Motor neuron (in vitro differentiated cells): ENCODE results near the gene DRC3. TPM values are rescaled to one million over a fixed set of nuclear protein-coding genes. Genes with fewer than 3 reads are reported as not detected.
A peak's percentile ranks its signal among the peaks of the same experiment; 100 is the strongest.

Experiments
- ATAC-seq, 8 experiments: fragments of 200-7000 bp; cut with Tn5 transposase; replicated peaks in 6 of 8; 2 replicates each; pipeline ENCODE4 v1.8.0; 2021; ENCODE audit warnings: mild to moderate bottlenecking in 8 of 8, moderate library complexity in 8 of 8
- H3K27ac ChIP-seq, 2 donors: fragments of 250-450 bp; sonication (Bioruptor Pico); 2 replicates each; pipeline ENCODE4 v1.9.0; 2021; ENCODE audit warnings: antibody characterized with exemption in 2 of 2, mild to moderate bottlenecking in 2 of 2, moderate library complexity in 1 of 2
- H3K4me1 ChIP-seq, 2 donors: fragments of 250-450 bp; sonication (Bioruptor Pico); replicated peaks in 1 of 2; 2 replicates each; pipeline ENCODE4 v1.6.1; 2021; ENCODE audit warnings: antibody characterized with exemption in 2 of 2, mild to moderate bottlenecking in 2 of 2, moderate library complexity in 1 of 2
- H3K4me3 ChIP-seq, 5 donors: fragments of 250-450 bp; sonication (Bioruptor Pico); 2 replicates each; pipeline ENCODE4 v1.9.0; 2021; ENCODE audit warnings: antibody characterized with exemption in 5 of 5, mild to moderate bottlenecking in 5 of 5, moderate library complexity in 4 of 5
- WGBS, 10 experiments: fragments of 450-650 bp; shearing (Covaris generic); methylation state at CpG; one replicate each; pipeline ENCODE4 v1.0.0; 2022; 5-methylcytosine and 5-hydroxymethylcytosine counted together
- in situ Hi-C, 9 experiments: fragments of 400-800 bp; cut with MboI; loops; one replicate each; pipeline ENCODE4 v1.15.0; 2021; ENCODE audit warnings: low sequenced_read_pairs in 9 of 9, low pct_unique_long_range_greater_than_20kb in 2 of 9; ENCODE audit not compliant: unreplicated experiment in 9 of 9
- total RNA-seq, 8 experiments: library from RNA; unstranded; fragments of 300-600 nt; gene quantifications; 2 replicates each; pipeline versions ENCODE4 v1.2.3 to v1.2.4, GENCODE V29; 2022

Gene DRC3
- total RNA-seq, 8 experiments from 2014 or later, result 2.2 to 31.4 (median 5.8) TPM

DNA sequence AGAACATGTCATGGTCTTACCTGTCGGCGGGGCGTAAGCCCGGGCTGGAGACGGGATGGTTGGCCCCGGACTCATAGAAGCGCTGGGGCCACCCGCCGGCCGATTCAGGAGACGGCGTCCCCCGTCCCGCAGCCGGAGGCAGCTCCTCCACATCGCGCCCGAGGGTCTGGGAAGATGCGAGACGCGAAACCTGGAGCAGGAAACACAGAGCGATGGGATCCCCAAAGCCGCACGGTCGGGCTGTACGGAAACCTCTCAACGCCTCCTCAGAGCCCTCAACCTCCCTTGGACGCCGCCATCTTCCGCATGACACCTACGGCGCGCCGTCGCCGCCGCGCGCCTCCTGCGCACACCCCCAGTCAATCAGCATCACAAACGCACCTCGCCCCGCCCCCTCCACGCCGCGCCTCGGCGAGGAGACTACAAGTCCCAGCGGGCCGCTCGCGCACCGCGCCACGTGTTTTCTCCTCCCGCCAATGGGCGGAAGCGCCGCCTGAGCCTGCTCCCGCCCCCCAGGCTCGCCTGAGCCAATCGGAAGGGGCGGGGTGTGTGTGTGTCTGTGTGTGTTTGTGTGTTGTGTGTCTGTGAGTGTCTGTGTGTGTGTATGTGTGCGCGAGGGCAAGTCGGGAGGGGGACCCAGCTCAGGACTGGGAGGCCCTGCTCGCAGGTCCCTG lies 66.3 kb downstream of the DRC3 start, which contains the start of the genes ATPAF2 and GID4:
Gene ATPAF2, minus strand, starts transcription at position 308 of the 674 bp plus-strand sequence. Its CDS starts 155 bp downstream, at position 153.
Gene GID4, plus strand, starts transcription at position 548 of the 674 bp plus-strand sequence. Its CDS starts 57 bp downstream, at position 605.
- in situ Hi-C loops, result loop anchor here in 6 of 9 experiments (10.0 to 25.0 kb wide), 4 partner anchors 144 to 677 kb away; partner anchors contain the start of gene RAI1 (in 4 of the 6)
- H3K27ac ChIP-seq, result peak within 1 kb of the TSS; percentile 44 to 65

DNA sequence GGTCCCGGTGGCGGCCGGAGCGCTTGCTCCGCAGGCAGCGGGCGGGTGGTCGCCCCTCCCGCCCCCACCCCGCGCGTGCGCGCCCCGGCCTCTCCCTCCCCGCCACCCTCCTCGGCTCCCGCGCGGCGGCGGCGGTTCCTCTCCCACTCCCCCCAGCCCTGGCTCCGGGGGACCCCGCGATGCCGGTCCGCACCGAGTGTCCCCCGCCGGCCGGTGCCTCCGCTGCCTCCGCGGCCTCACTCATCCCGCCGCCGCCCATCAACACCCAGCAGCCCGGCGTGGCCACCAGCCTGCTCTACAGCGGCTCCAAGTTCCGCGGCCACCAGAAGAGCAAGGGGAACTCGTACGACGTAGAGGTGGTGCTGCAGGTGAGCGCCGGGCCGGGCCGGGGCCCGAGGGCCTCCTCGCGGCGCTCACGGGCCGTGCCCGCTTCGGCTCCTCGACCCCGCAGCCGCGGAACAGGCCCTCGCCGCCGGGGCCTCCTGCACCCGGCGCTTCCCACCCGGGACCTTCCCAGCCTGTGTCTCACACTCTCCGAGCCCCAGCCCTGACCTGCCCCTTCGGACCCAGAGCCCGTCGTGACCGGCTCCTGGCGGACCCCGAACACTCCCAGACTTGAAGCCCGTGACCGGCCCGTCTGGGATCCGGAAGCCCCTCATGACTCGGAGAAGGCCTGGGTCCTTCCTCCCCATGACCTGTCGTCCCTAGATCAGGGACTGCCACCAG lies 67.0 kb downstream of the DRC3 start:
- Histone ChIP-seq H3K4me3 (peak overlapping the region; percentile 52 to 82 (median 57)), H3K4me1 (peaks cover 13 to 16% of the 10 kb centered on the region in 2 donors), H3K27ac (peak overlapping the region; percentile 28 to 65)
- in situ Hi-C loops, result loop anchor here in 6 of 9 experiments (10.0 to 25.0 kb wide), 4 partner anchors 145 to 677 kb away; partner anchors contain the start of gene RAI1 (in 4 of the 6)
- WGBS, 10 experiments, result 0% methylated on average over 2 to 5 of the region's 81 CpGs; no CpG with 5 or more reads in 7 of the 10 experiments
- ATAC-seq, result peak in 6 of 8 experiments; percentile 3 to 57 (median 22)

More for the DNA sequence above, 66.3 kb downstream of the DRC3 start, which contains the start of the genes ATPAF2 and GID4:
- ATAC-seq, result peak; percentile 86 to 93 (median 90)
- 0 to 7% (median 2%) methylated on average over 3 to 37 of the region's 67 CpGs; no CpG with 5 or more reads in 6 of the 10 experiments for WGBS, 10 experiments
- peaks cover 13 to 16% of the 10 kb centered on the region in 2 donors for H3K4me1 ChIP-seq
- peak within 1 kb of the TSS; percentile 52 to 82 (median 57) for H3K4me3 ChIP-seq

DNA sequence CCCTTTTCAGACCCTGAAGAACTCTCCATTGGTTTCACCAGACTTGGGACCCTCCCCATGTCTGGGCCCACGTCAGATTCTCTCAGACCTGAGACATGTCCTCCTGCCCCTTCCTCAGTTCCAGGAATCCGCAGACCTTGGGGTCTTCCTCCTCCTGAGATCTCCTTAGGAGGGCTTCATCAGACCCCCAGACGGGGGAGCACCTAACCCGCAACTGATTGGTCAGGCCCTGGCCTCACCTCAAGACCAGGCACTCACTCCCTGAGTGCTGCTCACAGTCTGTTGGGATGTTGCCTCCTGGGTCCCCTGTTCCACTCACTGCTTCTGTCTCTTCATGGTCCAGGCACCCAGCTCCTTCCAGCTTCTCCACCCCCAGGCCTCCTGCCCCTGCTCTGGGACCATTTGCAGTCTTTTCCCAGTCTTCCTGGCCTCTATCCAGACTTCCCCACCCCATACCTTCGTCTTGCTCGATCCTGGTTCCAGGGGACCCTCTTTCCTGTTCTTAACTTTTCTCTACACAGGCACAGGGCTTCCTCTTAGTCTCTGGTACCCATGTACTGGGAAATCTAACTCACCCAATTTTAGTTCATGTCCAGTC lies 67.7 kb downstream of the DRC3 start:
- 5 to 83% (median 47%) methylated on average over 2 to 3 of the region's 6 CpGs; no CpG with 5 or more reads in 5 of the 10 experiments for WGBS, 10 experiments
- Histone ChIP-seq H3K4me3 (peak overlapping the region; percentile 52 to 82 (median 57)), H3K4me1 (peaks cover 13 to 16% of the 10 kb centered on the region in 2 donors), H3K27ac (no peak overlapping the region)
- in situ Hi-C loops, result loop anchor here in 5 of 9 experiments (25.0 kb wide), 3 partner anchors 153 to 678 kb away; partner anchors contain the start of gene RAI1 (in 4 of the 5)
- ATAC-seq, result no peak

DNA sequence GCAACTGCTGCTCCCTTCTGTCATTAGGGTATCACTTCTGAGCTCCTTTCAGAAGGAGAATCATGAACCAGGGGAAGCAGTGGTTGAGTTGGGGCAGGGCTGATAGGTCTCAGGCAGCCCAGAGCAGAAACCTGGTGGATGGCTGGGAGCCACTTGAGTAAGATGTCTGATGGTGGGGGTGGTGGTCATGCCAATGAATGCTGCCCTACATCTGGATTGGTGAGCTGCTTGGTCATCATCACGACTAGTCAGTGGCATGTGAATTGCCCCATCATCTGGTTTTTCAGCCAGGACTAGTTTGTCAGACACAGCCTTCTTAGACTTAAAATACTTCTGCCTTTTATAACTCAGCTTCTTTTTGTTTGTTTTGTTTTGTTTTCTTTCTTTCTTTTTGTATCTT lies 69.1 kb downstream of the DRC3 start:
- H3K27ac ChIP-seq, result no peak overlapping the region
- no peak overlapping the region for H3K4me3 ChIP-seq
- 10 to 86% (median 57%) methylated on average over 1 of the region's 1 CpG; no CpG with 5 or more reads in 3 of the 10 experiments for WGBS, 10 experiments
- in situ Hi-C loops, result loop anchor here in 5 of 9 experiments (25.0 kb wide), 3 partner anchors 154 to 679 kb away; partner anchors contain the start of gene RAI1 (in 4 of the 5)
- H3K4me1 ChIP-seq, result peaks cover 13 to 16% of the 10 kb centered on the region in 2 donors
- ATAC-seq, result no peak

DNA sequence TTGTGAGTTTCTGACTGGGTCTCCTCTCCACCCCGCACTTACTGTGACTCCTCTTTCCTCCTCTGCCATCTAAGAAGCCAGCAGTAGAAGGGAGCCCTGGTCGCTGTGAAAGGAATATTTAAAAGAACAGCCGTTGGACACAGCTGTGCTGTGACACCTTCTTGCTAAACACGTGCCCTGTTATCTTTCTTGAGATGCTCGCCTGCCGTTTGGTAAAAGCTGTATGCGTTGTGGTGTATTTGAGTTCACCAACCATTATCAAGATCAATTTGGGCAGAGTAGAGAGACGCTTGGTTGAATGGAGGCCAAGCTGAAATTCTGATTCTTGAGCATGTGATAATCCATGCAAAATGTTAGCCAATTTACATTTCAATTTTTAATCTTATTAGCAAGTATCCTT lies 70.3 kb downstream of the DRC3 start:
- no peak overlapping the region for H3K27ac ChIP-seq
- H3K4me3 ChIP-seq, result no peak overlapping the region
- WGBS, 10 experiments, result 60 to 97% (median 87%) methylated on average over 2 to 5 of the region's 8 CpGs; no CpG with 5 or more reads in 1 of the 10 experiments
- in situ Hi-C loops, result loop anchor here in 5 of 9 experiments (25.0 kb wide), 3 partner anchors 156 to 681 kb away; partner anchors contain the start of gene RAI1 (in 4 of the 5)
- H3K4me1 ChIP-seq, result peaks cover 11 to 12% of the 10 kb centered on the region in 2 donors
- ATAC-seq, result no peak

DNA sequence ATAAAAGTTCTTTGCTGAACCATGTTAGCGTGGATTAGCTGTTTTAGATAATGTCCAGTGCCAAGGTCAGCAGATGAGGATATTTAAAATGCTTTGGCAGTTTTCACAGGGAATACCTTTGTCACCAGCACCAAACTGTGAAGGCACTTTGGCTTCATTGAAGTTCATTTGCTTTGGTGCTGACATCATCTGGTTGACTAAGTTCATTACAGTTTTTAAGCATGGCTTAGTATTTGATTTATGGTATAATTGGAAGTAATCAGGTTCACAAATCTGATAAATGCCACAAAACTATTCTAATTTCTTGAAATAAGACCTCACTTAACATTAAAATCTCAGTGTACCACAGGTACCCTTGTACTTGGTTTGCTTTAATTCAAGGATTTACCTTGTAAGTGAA lies 70.8 kb downstream of the DRC3 start:
- ATAC-seq, result no peak
- no peak overlapping the region for H3K4me3 ChIP-seq
- no peak overlapping the region for H3K27ac ChIP-seq
- 30 to 100% (median 93%) methylated on average over 1 of the region's 1 CpG; no CpG with 5 or more reads in 4 of the 10 experiments for WGBS, 10 experiments
- peaks cover 8 to 10% of the 10 kb centered on the region in 2 donors for H3K4me1 ChIP-seq
- in situ Hi-C loops, result loop anchor here in 5 of 9 experiments (25.0 kb wide), 3 partner anchors 156 to 681 kb away; partner anchors contain the start of gene RAI1 (in 4 of the 5)

DNA sequence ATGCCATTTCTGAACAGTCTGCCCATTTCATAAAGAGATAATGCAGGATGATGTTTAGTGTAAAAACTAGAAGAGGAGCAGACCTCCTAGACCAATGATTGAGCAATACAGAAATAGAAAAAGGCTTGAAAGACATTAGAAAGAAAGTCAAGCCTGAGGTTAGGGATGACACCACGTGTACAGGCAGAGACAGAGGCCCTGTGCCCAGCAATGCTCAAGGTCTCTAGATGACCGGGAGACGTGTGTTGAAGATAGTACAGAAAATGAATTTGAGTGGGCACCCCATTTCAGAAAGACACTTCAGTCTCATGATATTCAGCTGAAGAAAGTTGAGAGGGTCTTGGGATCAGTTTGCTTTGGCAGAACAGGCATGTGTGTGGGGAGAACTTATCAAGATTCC lies 71.9 kb downstream of the DRC3 start:
- Histone ChIP-seq H3K4me1 (peaks cover 8 to 10% of the 10 kb centered on the region in 2 donors), H3K27ac (no peak overlapping the region), H3K4me3 (no peak overlapping the region)
- in situ Hi-C loops, result loop anchor here in 5 of 9 experiments (25.0 kb wide), 3 partner anchors 157 to 682 kb away; partner anchors contain the start of gene RAI1 (in 4 of the 5)
- 75 to 100% (median 86%) methylated on average over 1 to 3 of the region's 3 CpGs; no CpG with 5 or more reads in 7 of the 10 experiments for WGBS, 10 experiments
- no peak for ATAC-seq

DNA sequence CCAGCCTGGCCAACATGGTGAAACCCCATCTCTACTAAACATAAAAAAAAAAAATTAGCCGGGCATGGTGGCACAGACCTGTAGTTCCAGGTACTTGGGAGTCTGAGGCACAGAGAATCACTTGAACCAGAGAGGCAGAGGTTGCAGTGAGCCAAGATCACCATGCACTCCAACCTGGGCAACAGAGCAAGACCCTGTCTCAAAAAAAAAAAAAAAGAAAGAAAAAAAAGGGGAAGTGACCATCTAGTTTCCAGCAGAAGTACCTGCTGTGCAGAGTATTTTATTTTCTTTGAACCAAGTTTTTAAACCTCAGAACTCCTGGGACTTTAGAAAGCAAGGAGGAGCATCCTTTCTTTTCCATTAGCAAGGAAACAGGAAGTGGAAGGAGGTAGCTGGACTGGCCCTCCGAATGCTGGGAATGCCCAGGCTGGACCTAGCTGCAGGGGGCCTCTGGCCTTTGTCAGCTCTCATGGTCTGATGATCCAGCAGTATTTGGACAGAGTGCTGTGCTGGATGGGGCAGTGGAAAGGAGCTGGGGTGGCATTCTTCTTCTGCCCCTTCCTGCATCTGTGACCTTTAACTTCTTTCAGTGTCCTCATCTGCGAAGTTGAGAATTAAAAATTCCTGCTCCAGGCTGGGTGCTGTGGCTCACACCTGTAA lies 73.2 kb downstream of the DRC3 start:
- WGBS, 10 experiments, result 75 to 100% (median 100%) methylated on average over 1 to 2 of the region's 3 CpGs; no CpG with 5 or more reads in 1 of the 10 experiments
- Histone ChIP-seq H3K27ac (no peak overlapping the region), H3K4me3 (no peak overlapping the region), H3K4me1 (peaks cover 2 to 3% of the 10 kb centered on the region in 2 donors)
- in situ Hi-C loops, result loop anchor here in 5 of 9 experiments (25.0 kb wide), 3 partner anchors 159 to 684 kb away; partner anchors contain the start of gene RAI1 (in 4 of the 5)
- ATAC-seq, result no peak

DNA sequence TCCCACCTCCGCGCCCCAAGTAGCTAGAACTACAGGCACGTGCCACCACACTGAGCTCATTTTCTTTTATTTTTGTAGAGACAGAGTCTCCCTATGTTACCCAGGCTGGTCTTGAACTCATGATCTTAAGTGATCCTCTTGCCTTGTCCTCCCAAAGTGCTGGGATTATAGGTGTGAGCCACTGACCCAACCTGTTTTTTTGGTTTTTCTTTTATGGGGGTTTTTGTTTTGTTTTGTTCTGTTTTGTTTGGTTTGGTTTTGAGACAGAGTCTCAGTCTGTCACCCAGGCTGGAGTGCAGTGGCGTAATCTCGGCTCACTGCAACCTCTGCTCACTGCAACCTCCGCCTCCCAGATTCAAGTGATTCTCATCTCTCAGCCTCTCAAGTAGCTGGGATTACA lies 82.9 kb downstream of the DRC3 start:
- ATAC-seq, result no peak
- WGBS, 10 experiments, result 97 to 100% (median 100%) methylated on average over 1 to 6 of the region's 6 CpGs; no CpG with 5 or more reads in 2 of the 10 experiments
- H3K4me1 ChIP-seq, result no peaks in the 10 kb centered on the region
- in situ Hi-C loops, result no loop called here
- no peak overlapping the region for H3K27ac ChIP-seq
- no peak overlapping the region for H3K4me3 ChIP-seq

DNA sequence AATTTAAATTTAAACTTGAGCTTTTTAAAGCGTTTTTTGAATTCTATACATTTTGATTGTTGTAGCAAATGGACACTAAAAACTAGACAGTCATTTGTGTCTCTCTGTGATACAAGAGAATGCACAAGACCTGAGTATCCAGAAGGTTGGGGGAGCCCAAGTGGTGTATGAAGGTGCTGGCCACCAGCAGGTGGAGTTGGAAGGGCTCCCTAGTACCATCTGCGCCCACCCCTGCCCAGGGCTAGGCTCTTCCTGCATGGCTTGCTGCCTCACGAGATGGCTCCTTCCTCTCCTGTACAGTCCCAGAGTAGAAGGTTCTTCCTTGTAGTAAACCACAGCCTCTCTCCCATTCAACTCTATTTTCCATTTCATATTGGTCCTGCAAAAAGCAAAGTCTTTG lies 83.6 kb downstream of the DRC3 start:
- no peak overlapping the region for H3K4me3 ChIP-seq
- no peak overlapping the region for H3K27ac ChIP-seq
- H3K4me1 ChIP-seq, result no peaks in the 10 kb centered on the region
- 70 to 100% (median 100%) methylated on average over 1 to 3 of the region's 3 CpGs; no CpG with 5 or more reads in 1 of the 10 experiments for WGBS, 10 experiments
- in situ Hi-C loops, result no loop called here
- no peak for ATAC-seq

DNA sequence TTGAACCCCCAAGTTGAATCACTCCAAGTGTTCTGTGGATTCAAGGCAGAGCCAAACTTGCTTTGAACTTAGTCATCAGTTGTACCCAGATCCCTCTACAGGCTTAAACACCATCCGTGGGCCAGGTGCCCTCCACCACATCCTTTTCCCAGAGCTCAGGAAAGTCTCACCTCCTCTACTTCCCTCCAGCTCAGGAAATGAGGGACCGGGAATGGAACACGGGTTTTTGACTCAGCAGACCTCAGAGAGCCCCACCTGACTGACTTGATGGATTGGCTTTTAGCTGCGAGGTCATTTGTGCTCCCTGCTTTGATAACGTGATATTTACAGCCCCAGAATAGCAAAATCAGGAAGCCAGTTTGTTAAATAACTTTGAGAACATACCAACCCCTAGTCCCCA lies 86.6 kb downstream of the DRC3 start:
- Histone ChIP-seq H3K4me1 (no peaks in the 10 kb centered on the region), H3K4me3 (no peak overlapping the region), H3K27ac (no peak overlapping the region)
- no peak for ATAC-seq
- WGBS, 10 experiments, result 75 to 100% (median 91%) methylated on average over 1 to 3 of the region's 5 CpGs; no CpG with 5 or more reads in 2 of the 10 experiments
- in situ Hi-C loops, result no loop called here
